Stomach (tissue), 9 donors: ENCODE data around the gene RRP36. TPM values are rescaled to one million over a fixed set of nuclear protein-coding genes. Genes with fewer than 3 reads are reported as not detected.

Experiments used
- DNase-seq, 2 donors: peaks; one replicate each; pipeline versions ENCODE4 v3.0.0 to v3.0.0-alpha.2; 2013 to 2019
- H3K27ac ChIP-seq, 5 donors: fragments of 200-600 bp in 4 of 5; sonication (generic) in 4 of 5; one replicate each; pipeline ENCODE4 v1.5.1; 2013 to 2019; ENCODE audit warnings: mild to moderate bottlenecking in 1 of 5, moderate library complexity in 1 of 5
- H3K27me3 ChIP-seq, 3 donors: fragments of 200-600 bp; sonication (generic); one replicate each; pipeline ENCODE4 v1.5.1; 2017 to 2019; ENCODE audit warnings: mixed run types in 1 of 3
- H3K36me3 ChIP-seq, 4 donors: fragments of 200-600 bp; sonication (generic); 1 replicate in 3 of 4; 2 replicates in 1 of 4; pipeline ENCODE4 v1.5.1; 2016 to 2019
- H3K4me1 ChIP-seq, 4 donors: fragments of 200-600 bp; sonication (generic); one replicate each; pipeline ENCODE4 v1.5.1; 2016 to 2019
- H3K4me3 ChIP-seq, 4 donors: fragments of 200-600 bp; sonication (generic) in 3 of 4; one replicate each; pipeline ENCODE4 v1.5.1; 2016 to 2019; ENCODE audit warnings: mild to moderate bottlenecking in 1 of 4
- H3K9me3 ChIP-seq, 4 donors: fragments of 200-600 bp; sonication (generic); one replicate each; pipeline ENCODE4 v1.5.1; 2016 to 2019
- EP300 ChIP-seq: sonication (generic); formaldehyde crosslinking; IDR thresholded peaks from one replicate; pipeline ENCODE4 v1.6.1; 2017; ENCODE audit warnings: antibody characterized with exemption
- POLR2A ChIP-seq, 4 donors: fragments of 450-650 bp; IDR thresholded peaks; one replicate each; pipeline ENCODE4 v1.6.1; 2016; ENCODE audit warnings: antibody characterized with exemption in 4 of 4, control low read depth in 2 of 4, mild to moderate bottlenecking in 1 of 4, moderate library complexity in 1 of 4
- POLR2AphosphoS5 ChIP-seq, 3 donors: sonication (generic); formaldehyde crosslinking; IDR thresholded peaks; one replicate each; pipeline ENCODE4 v1.6.1; 2016; ENCODE audit warnings: antibody characterized with exemption in 3 of 3
- WGBS, 5 donors: extraction: QIAGEN DNeasy Blood & Tissue Kit in 3 of 5; methylation state at CpG; one replicate each; pipeline versions ENCODE4 v1.1.5 to v1.1.7; 2013 to 2018; 5-methylcytosine and 5-hydroxymethylcytosine counted together
- intact Hi-C: fragments of 100-400 bp; cut with DNase I; formaldehyde crosslinking; loops from one replicate; pipeline ENCODE4 v1.15.1; 2023; ENCODE audit warnings: low total_unique reads
- polyA plus RNA-seq, 3 donors: library from polyadenylated mRNA; stranded (reverse); fragments of 200-250 nt; gene quantifications; one replicate each; pipeline ENCODE4 v1.2.3, GENCODE V29; 2013
- total RNA-seq, 5 donors: library from RNA; depleted of rRNA; stranded (reverse); fragments of >200 nt; gene quantifications; one replicate each; pipeline versions ENCODE4 v1.1.0 to v1.2.3, GENCODE V29; 2014 to 2016
- TF ChIP-seq, protein P1 (sequence below), 7 experiments: fragments of 450-650 bp in 4 of 7; fragments of 200-600 bp in 3 of 7; sonication (generic) in 3 of 7; IDR thresholded peaks; one replicate each; pipeline ENCODE4 v1.5.1; 2016 to 2019; ENCODE audit warnings: antibody characterized with exemption in 7 of 7, control low read depth in 2 of 7, mild to moderate bottlenecking in 1 of 7
- donor health status: healthy with polysubstance abuse.
- donor health status: Bipolar disorder and iron deficiency.
- donor health status: healthy.

RRP36 gene
- total and polyA plus RNA-seq, 8 donors, result 3.5 to 61.1 (median 38.3) TPM

- Histone ChIP-seq H3K4me1 (peaks cover 36 to 60% (median 52%) of the 10 kb centered on the region in 4 donors), H3K27me3 (no peaks in the 10 kb centered on the region), H3K9me3 (no peaks in the 10 kb centered on the region), H3K27ac (peak overlapping the region; percentile 47 to 87 (median 84)), H3K4me3 (peak overlapping the region; percentile 76 to 97 (median 86)), H3K36me3 (peaks cover 32 to 61% (median 55%) of the 10 kb centered on the region in 4 donors)
- no peak for DNase-seq
- TF ChIP-seq EP300, result no peak
- no peak for TF ChIP-seq POLR2AphosphoS5 (IDR thresholded peaks at IDR 0.05)
- TF ChIP-seq, protein P1, sequence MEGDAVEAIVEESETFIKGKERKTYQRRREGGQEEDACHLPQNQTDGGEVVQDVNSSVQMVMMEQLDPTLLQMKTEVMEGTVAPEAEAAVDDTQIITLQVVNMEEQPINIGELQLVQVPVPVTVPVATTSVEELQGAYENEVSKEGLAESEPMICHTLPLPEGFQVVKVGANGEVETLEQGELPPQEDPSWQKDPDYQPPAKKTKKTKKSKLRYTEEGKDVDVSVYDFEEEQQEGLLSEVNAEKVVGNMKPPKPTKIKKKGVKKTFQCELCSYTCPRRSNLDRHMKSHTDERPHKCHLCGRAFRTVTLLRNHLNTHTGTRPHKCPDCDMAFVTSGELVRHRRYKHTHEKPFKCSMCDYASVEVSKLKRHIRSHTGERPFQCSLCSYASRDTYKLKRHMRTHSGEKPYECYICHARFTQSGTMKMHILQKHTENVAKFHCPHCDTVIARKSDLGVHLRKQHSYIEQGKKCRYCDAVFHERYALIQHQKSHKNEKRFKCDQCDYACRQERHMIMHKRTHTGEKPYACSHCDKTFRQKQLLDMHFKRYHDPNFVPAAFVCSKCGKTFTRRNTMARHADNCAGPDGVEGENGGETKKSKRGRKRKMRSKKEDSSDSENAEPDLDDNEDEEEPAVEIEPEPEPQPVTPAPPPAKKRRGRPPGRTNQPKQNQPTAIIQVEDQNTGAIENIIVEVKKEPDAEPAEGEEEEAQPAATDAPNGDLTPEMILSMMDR (IDR thresholded peaks at IDR 0.05), result no peak
- TF ChIP-seq POLR2A (IDR thresholded peaks at IDR 0.05), result no peak
- WGBS, 5 donors, result 2 to 4% (median 2%) methylated on average over 23 to 25 of the region's 25 CpGs
- intact Hi-C loops, result no loop called here
Observed at GRCh38 chr6:43013097-43013842, 8.2 kb upstream of the RRP36 start.

- peaks cover 32 to 61% (median 55%) of the 10 kb centered on the region in 4 donors for H3K36me3 ChIP-seq
- H3K27ac ChIP-seq, result peak within 1 kb of the TSS; percentile 68 to 87 (median 84)
- peaks cover 36 to 61% (median 52%) of the 10 kb centered on the region in 4 donors for H3K4me1 ChIP-seq
- DNase-seq, result peak; percentile 99 to 100
- no peaks in the 10 kb centered on the region for H3K9me3 ChIP-seq
- intact Hi-C loops, result no loop called here
- H3K27me3 ChIP-seq, result no peaks in the 10 kb centered on the region
- TF ChIP-seq POLR2A (IDR thresholded peaks at IDR 0.05) (no peak), POLR2AphosphoS5 (IDR thresholded peaks at IDR 0.05) (peak; percentile 75 to 96 (median 84))
- H3K4me3 ChIP-seq, result peak within 1 kb of the TSS; percentile 76 to 97 (median 86)
- 0 to 1% (median 0%) methylated on average over 25 to 51 of the region's 51 CpGs for WGBS, 5 donors
Observed at GRCh38 chr6:43013843-43014433, 7.5 kb upstream of the RRP36 start, which contains the start of the genes KLHDC3 and MEA1. TSS of gene KLHDC3 (plus strand) at chr6:43014249. CDS start at chr6:43017193, 2,944 bp downstream. TSS of gene MEA1 (minus strand) at chr6:43013946. CDS start at chr6:43013813, 133 bp downstream.

GRCh38 chr6:43014434-43014909, 7.0 kb upstream of the RRP36 start:
- no peaks in the 10 kb centered on the region for H3K9me3 ChIP-seq
- H3K4me1 ChIP-seq, result peaks cover 36 to 61% (median 52%) of the 10 kb centered on the region in 4 donors
- H3K4me3 ChIP-seq, result peak overlapping the region; percentile 76 to 97 (median 86)
- intact Hi-C loops, result no loop called here
- WGBS, 5 donors, result 0 to 1% (median 0%) methylated on average over 7 of the region's 7 CpGs
- TF ChIP-seq, protein P1 (IDR thresholded peaks at IDR 0.05), result no peak
- no peak for TF ChIP-seq POLR2AphosphoS5 (IDR thresholded peaks at IDR 0.05)
- no peak for TF ChIP-seq EP300
- TF ChIP-seq POLR2A (IDR thresholded peaks at IDR 0.05), result no peak
- no peaks in the 10 kb centered on the region for H3K27me3 ChIP-seq
- H3K27ac ChIP-seq, result peak overlapping the region; percentile 68 to 87 (median 81)
- H3K36me3 ChIP-seq, result peaks cover 36 to 60% (median 55%) of the 10 kb centered on the region in 4 donors
- DNase-seq, result peak in 1 of 2 donors; percentile 56

DNA sequence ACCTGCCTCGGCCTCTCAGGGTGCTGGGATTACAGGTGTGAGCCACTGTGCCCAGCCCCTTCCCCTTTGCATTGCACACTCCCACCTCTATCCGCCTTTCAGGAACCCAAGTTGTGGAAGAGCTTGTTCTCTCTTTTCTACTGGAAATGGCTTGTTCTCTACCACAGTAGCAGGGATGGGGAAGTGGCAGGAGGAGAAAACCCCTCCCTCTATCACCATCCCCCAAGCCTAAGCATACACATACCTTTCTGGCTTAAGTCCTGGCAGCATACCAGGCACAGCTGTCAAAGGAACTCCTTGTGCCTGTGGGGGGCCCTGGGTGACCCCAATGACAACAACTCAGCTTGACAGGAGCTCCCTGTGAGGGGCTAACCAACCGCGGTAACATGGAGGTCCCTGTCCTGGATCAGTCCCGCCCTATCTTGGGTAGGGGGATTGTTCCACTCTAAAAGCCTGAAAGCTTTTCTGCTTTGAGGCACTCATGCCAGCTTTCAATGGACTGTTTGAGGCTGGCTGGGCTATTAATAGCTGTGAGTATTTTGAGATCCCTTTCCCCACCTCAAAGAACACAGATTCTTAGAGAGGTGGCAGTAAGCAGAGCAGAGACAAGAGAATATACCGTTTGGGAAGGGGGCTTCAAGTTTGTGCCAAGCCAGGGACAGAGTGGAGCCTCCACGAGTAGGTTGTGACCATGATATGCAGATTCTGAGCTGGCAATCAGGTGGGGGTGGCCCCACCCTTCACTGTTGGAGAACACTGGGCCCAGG, 5.1 kb upstream of the RRP36 start:
- peak overlapping the region in 3 of 4 donors; percentile 3 to 97 (median 8) for H3K4me3 ChIP-seq
- H3K4me1 ChIP-seq, result peaks cover 44 to 73% (median 61%) of the 10 kb centered on the region in 4 donors
- peaks cover 28 to 54% (median 47%) of the 10 kb centered on the region in 4 donors for H3K36me3 ChIP-seq
- H3K9me3 ChIP-seq, result no peaks in the 10 kb centered on the region
- WGBS, 5 donors, result 64 to 75% (median 74%) methylated on average over 7 of the region's 7 CpGs
- no peaks in the 10 kb centered on the region for H3K27me3 ChIP-seq
- intact Hi-C loops, result no loop called here
- H3K27ac ChIP-seq, result peak overlapping the region in 4 of 5 donors; percentile 16 to 65 (median 51)
- TF ChIP-seq, protein P1 (IDR thresholded peaks at IDR 0.05), result no peak
- TF ChIP-seq POLR2A (IDR thresholded peaks at IDR 0.05) (no peak), EP300 (no peak), POLR2AphosphoS5 (IDR thresholded peaks at IDR 0.05) (no peak)
- DNase-seq, result no peak
